Measurements from ENCODE around the gene FUT8.
"Not testable (repeated sequence)": the region's sequence is repeated elsewhere in the genome, so short reads cannot be mapped to it uniquely, and the experiment has no call there.

- not testable (repeated sequence) for TF ChIP-seq CTCF, POLR2A (IDR thresholded peaks at IDR 0.05)
Measured at GRCh38 chr14:65426902-65427301, 14.4 kb downstream of the FUT8 start.
